ACC112 (cell line): Measurements from ENCODE around the gene KRTAP4-9.
A peak's percentile ranks its signal among the peaks of the same experiment; 100 is the strongest.
"Not testable (repeated sequence)": the region's sequence is repeated elsewhere in the genome, so short reads cannot be mapped to it uniquely, and the experiment has no call there.

Experiments
- H2AFZ ChIP-seq: fragments of 200-600 bp; sonication (generic); one replicate; pipeline ENCODE4 v1.6.0; 2017; ENCODE audit warnings: antibody characterized with exemption, low read length; ENCODE audit not compliant: unreplicated experiment
- H3K27ac ChIP-seq: fragments of 200-600 bp; sonication (generic); 2 replicates; pipeline ENCODE4 v1.5.1; 2014; ENCODE audit warnings: low read depth, mild to moderate bottlenecking, antibody characterized with exemption, low read length, moderate library complexity
- H3K27me3 ChIP-seq: fragments of 200-600 bp; sonication (generic); 2 replicates; pipeline ENCODE4 v1.6.1; 2014; ENCODE audit warnings: mild to moderate bottlenecking, antibody characterized with exemption, low read length, moderate library complexity, mixed read lengths; ENCODE audit not compliant: insufficient read depth
- H3K36me3 ChIP-seq: fragments of 200-600 bp; sonication (generic); 2 replicates; pipeline ENCODE4 v1.6.1; 2016; ENCODE audit warnings: mild to moderate bottlenecking, antibody characterized with exemption, low read length, moderate library complexity, mixed read lengths; ENCODE audit not compliant: insufficient read depth
- H3K4me1 ChIP-seq: fragments of 200-600 bp; sonication (generic); one replicate; pipeline ENCODE4 v1.6.1; 2016; ENCODE audit warnings: low read length, mixed read lengths; ENCODE audit not compliant: insufficient read depth, unreplicated experiment, control insufficient read depth
- H3K4me3 ChIP-seq: fragments of 200-600 bp; sonication (generic); 2 replicates; pipeline ENCODE4 v1.5.1; 2014; ENCODE audit warnings: mild to moderate bottlenecking, low read depth, low read length
- H3K79me2 ChIP-seq: fragments of 200-600 bp; sonication (generic); one replicate; pipeline ENCODE4 v1.6.0; 2016; ENCODE audit warnings: low read length; ENCODE audit not compliant: control insufficient read depth, unreplicated experiment, insufficient read depth

The KRTAP4-9 gene

GRCh38 chr17:41067281-41067680 is 37.9 kb upstream of the KRTAP4-9 start:
- peaks cover 29% of the 10 kb centered on the region for H3K4me1 ChIP-seq
- H3K36me3 ChIP-seq = no peaks in the 10 kb centered on the region
- no peak overlapping the region for H3K4me3 ChIP-seq
- no peak overlapping the region for H3K27ac ChIP-seq
- H3K79me2 ChIP-seq = no peaks in the 10 kb centered on the region
- no peak overlapping the region for H2AFZ ChIP-seq
- H3K27me3 ChIP-seq = no peaks in the 10 kb centered on the region

- H3K36me3 ChIP-seq = no peaks in the 10 kb centered on the region
- no peak overlapping the region for H3K27ac ChIP-seq
- no peak overlapping the region for H3K4me3 ChIP-seq
- H3K79me2 ChIP-seq = no peaks in the 10 kb centered on the region
- no peak overlapping the region for H2AFZ ChIP-seq
- H3K27me3 ChIP-seq = no peaks in the 10 kb centered on the region
- peaks cover 16% of the 10 kb centered on the region for H3K4me1 ChIP-seq
These were observed 36.2 kb upstream of the KRTAP4-9 start for GRCh38 chr17:41069031-41069430.

GRCh38 chr17:41071606-41072360 is 33.4 kb upstream of the KRTAP4-9 start:
- Histone ChIP-seq H3K36me3 (no peaks in the 10 kb centered on the region), H3K4me1 (peaks cover 5% of the 10 kb centered on the region), H3K79me2 (no peaks in the 10 kb centered on the region), H3K4me3 (no peak overlapping the region), H3K27me3 (no peaks in the 10 kb centered on the region), H2AFZ (no peak overlapping the region), H3K27ac (no peak overlapping the region)

GRCh38 chr17:41073676-41074075 is 31.5 kb upstream of the KRTAP4-9 start:
- H3K36me3 ChIP-seq = no peaks in the 10 kb centered on the region
- H2AFZ ChIP-seq = no peak overlapping the region
- no peaks in the 10 kb centered on the region for H3K79me2 ChIP-seq
- no peak overlapping the region for H3K4me3 ChIP-seq
- no peak overlapping the region for H3K27ac ChIP-seq
- H3K4me1 ChIP-seq = no peaks in the 10 kb centered on the region
- no peaks in the 10 kb centered on the region for H3K27me3 ChIP-seq

GRCh38 chr17:41076788-41077187 is 28.4 kb upstream of the KRTAP4-9 start:
- H2AFZ ChIP-seq = no peak overlapping the region
- H3K36me3 ChIP-seq = no peaks in the 10 kb centered on the region
- H3K27me3 ChIP-seq = no peaks in the 10 kb centered on the region
- H3K27ac ChIP-seq = no peak overlapping the region
- no peak overlapping the region for H3K4me3 ChIP-seq
- H3K79me2 ChIP-seq = no peaks in the 10 kb centered on the region
- no peaks in the 10 kb centered on the region for H3K4me1 ChIP-seq

GRCh38 chr17:41082626-41083025 is 22.6 kb upstream of the KRTAP4-9 start:
- no peak overlapping the region for H2AFZ ChIP-seq
- H3K27ac ChIP-seq = peak overlapping the region; percentile 29; the same call in 1 of the 2 replicates
- no peaks in the 10 kb centered on the region for H3K36me3 ChIP-seq
- no peaks in the 10 kb centered on the region for H3K79me2 ChIP-seq
- no peaks in the 10 kb centered on the region for H3K27me3 ChIP-seq
- no peak overlapping the region for H3K4me3 ChIP-seq
- H3K4me1 ChIP-seq = peaks cover 13% of the 10 kb centered on the region

GRCh38 chr17:41083427-41083826 is 21.8 kb upstream of the KRTAP4-9 start:
- peaks cover 13% of the 10 kb centered on the region for H3K4me1 ChIP-seq
- peak overlapping the region; percentile 43 for H3K27ac ChIP-seq
- H3K27me3 ChIP-seq, H3K79me2 ChIP-seq, H3K4me3 ChIP-seq, H2AFZ ChIP-seq, H3K36me3 ChIP-seq: not testable (repeated sequence)

- H3K36me3 ChIP-seq, H3K79me2 ChIP-seq: not testable (repeated sequence)
- peak within 1 kb of the TSS; percentile 43 for H3K27ac ChIP-seq
These were observed 20.9 kb upstream of the KRTAP4-9 start, which contains the start of gene KRTAP4-7 for GRCh38 chr17:41084100-41084856. KRTAP4-7 (plus strand) TSS chr17:41084150; CDS start chr17:41084207, 57 bp downstream.

GRCh38 chr17:41088760-41089352 is 16.3 kb upstream of the KRTAP4-9 start:
- H3K27ac ChIP-seq, H3K4me3 ChIP-seq, H2AFZ ChIP-seq: not testable (repeated sequence)

More at GRCh38 chr17:41084100-41084856, 20.9 kb upstream of the KRTAP4-9 start, which contains the start of gene KRTAP4-7:
- H3K4me1 ChIP-seq = peaks cover 13% of the 10 kb centered on the region
- H2AFZ ChIP-seq, H3K4me3 ChIP-seq, H3K27me3 ChIP-seq: not testable (repeated sequence)

GRCh38 chr17:41096055-41096454 is 9.1 kb upstream of the KRTAP4-9 start:
- Histone ChIP-seq H3K36me3 (no peaks in the 10 kb centered on the region), H3K27me3 (no peaks in the 10 kb centered on the region), H3K27ac (no peak overlapping the region), H3K4me1 (peaks cover 11% of the 10 kb centered on the region), H3K79me2 (no peaks in the 10 kb centered on the region), H2AFZ (no peak overlapping the region), H3K4me3 (no peak overlapping the region)

More at GRCh38 chr17:41088760-41089352, 16.3 kb upstream of the KRTAP4-9 start:
- H3K79me2 ChIP-seq, H3K36me3 ChIP-seq, H3K27me3 ChIP-seq, H3K4me1 ChIP-seq: not testable (repeated sequence)
